ENCODE results near the gene FAM20C.
"Not testable (repeated sequence)": the region's sequence is repeated elsewhere in the genome, so short reads cannot be mapped to it uniquely, and the experiment has no call there.

FAM20C gene

GRCh38 chr7:296373-296945, 104.1 kb downstream of the FAM20C start:
- DNase-seq: no peak

- not testable (repeated sequence) for DNase-seq
These were observed 104.8 kb downstream of the FAM20C start for GRCh38 chr7:297141-297540.

GRCh38 chr7:297611-298374, 105.4 kb downstream of the FAM20C start:
- no peak for DNase-seq

GRCh38 chr7:298375-298702, 106.0 kb downstream of the FAM20C start:
- no peak for DNase-seq

GRCh38 chr7:298743-299142, 106.4 kb downstream of the FAM20C start:
- no peak for DNase-seq

GRCh38 chr7:299169-299568, 106.8 kb downstream of the FAM20C start:
- no peak for DNase-seq

- DNase-seq: no peak
These were observed 107.3 kb downstream of the FAM20C start for GRCh38 chr7:299628-300027.

GRCh38 chr7:300048-300447, 107.7 kb downstream of the FAM20C start:
- no peak for DNase-seq

- no peak for DNase-seq
These were observed 108.3 kb downstream of the FAM20C start for GRCh38 chr7:300546-301290.

GRCh38 chr7:301291-302053, 109.1 kb downstream of the FAM20C start:
- no peak for DNase-seq

GRCh38 chr7:302054-302992, 110.0 kb downstream of the FAM20C start:
- DNase-seq: no peak

GRCh38 chr7:303425-303824, 111.1 kb downstream of the FAM20C start:
- DNase-seq: no peak

GRCh38 chr7:303884-304573, 111.7 kb downstream of the FAM20C start:
- no peak for DNase-seq

GRCh38 chr7:304574-305409, 112.4 kb downstream of the FAM20C start:
- DNase-seq: no peak

- no peak for DNase-seq
These were observed 113.2 kb downstream of the FAM20C start for GRCh38 chr7:305410-306151.

- DNase-seq: no peak
These were observed 115.6 kb downstream of the FAM20C start for GRCh38 chr7:307970-308369.

GRCh38 chr7:309586-310228, 117.3 kb downstream of the FAM20C start:
- no peak for DNase-seq

Data from T-helper 1 cell (primary cell).